Muscle layer of duodenum (tissue), 2 donors: Measurements from ENCODE around the gene PPP5C.
"Not testable (repeated sequence)": the region's sequence is repeated elsewhere in the genome, so short reads cannot be mapped to it uniquely, and the experiment has no call there.

Source experiments
- H3K27ac ChIP-seq: one replicate; pipeline ENCODE4 v1.7.0; 2013; ENCODE audit warnings: mild to moderate bottlenecking, low read length
- H3K27me3 ChIP-seq: one replicate; pipeline ENCODE4 v1.7.0; 2013; ENCODE audit warnings: low read depth, mild to moderate bottlenecking, control low read depth, low read length
- H3K36me3 ChIP-seq, 2 donors: one replicate each; pipeline ENCODE4 v1.7.0; 2013; ENCODE audit warnings: low read length in 2 of 2, control low read depth in 1 of 2, mild to moderate bottlenecking in 1 of 2; ENCODE audit not compliant: insufficient read depth in 2 of 2, control insufficient read depth in 1 of 2
- H3K4me1 ChIP-seq, 2 donors: one replicate each; pipeline ENCODE4 v1.7.0; 2013; ENCODE audit warnings: low read length in 2 of 2, mild to moderate bottlenecking in 2 of 2, control low read depth in 1 of 2, moderate library complexity in 1 of 2; ENCODE audit not compliant: insufficient read depth in 2 of 2, control insufficient read depth in 1 of 2
- H3K4me3 ChIP-seq, 2 donors: one replicate each; pipeline ENCODE4 v1.7.0; 2013; ENCODE audit warnings: low read length in 2 of 2, low read depth in 1 of 2, mild to moderate bottlenecking in 1 of 2
- H3K9me3 ChIP-seq, 2 donors: one replicate each; pipeline ENCODE4 v1.7.0; 2013; ENCODE audit warnings: low read length in 2 of 2, control low read depth in 1 of 2, mild to moderate bottlenecking in 1 of 2; ENCODE audit not compliant: control insufficient read depth in 1 of 2
- donor health status: healthy.

PPP5C gene

DNA sequence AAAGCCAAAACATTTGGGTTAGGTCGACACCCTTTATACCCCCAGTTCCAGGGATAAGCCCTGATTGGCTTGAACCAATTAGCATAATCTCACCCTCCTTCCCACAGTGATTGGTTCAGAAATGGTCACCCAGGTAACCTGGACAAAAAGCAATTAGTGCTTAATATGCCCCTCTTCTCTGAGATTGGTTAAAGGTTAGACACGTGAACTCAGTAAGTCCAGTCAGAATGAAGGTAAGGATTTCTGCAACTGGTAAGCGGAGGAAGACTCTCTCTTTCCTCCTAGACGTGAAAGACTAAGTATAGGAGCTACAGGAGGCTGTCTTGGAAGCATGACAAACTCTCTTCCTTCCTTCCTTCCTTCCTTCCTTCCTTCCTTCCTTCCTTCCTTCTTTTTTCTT lies 83.1 kb downstream of the PPP5C start:
- Histone ChIP-seq H3K36me3 (no peaks in the 10 kb centered on the region), H3K4me1 (peaks cover 0 to 12% of the 10 kb centered on the region in 2 donors), H3K4me3 (no peak overlapping the region), H3K27me3 (peaks cover 4% of the 10 kb centered on the region), H3K27ac (no peak overlapping the region), H3K9me3 (no peaks in the 10 kb centered on the region)

DNA sequence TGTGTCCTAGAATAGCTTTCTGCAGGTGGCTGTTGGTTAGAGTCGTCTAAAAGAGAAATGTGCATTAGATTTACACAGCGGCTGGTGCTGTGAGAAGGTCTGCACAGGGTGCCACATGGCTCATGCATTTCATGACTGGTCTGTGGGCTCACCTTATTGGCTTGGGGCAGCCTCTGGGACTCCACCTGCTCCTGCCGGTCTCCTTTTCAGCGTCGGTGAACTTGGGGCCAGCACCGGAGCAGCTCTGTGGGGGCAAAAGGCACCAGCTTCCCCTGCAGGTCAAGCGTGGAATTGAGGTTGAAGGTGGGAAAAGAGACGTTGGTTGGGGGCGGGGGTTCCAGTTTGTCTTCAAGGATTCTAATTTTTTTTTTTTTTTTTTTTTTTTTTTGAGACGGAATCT lies 84.9 kb downstream of the PPP5C start:
- H3K4me3 ChIP-seq, result no peak overlapping the region
- no peaks in the 10 kb centered on the region for H3K36me3 ChIP-seq
- H3K4me1 ChIP-seq, result peaks cover 0 to 3% of the 10 kb centered on the region in 2 donors
- no peak overlapping the region for H3K27ac ChIP-seq
- H3K9me3 ChIP-seq, result no peaks in the 10 kb centered on the region
- peaks cover 4% of the 10 kb centered on the region for H3K27me3 ChIP-seq

DNA sequence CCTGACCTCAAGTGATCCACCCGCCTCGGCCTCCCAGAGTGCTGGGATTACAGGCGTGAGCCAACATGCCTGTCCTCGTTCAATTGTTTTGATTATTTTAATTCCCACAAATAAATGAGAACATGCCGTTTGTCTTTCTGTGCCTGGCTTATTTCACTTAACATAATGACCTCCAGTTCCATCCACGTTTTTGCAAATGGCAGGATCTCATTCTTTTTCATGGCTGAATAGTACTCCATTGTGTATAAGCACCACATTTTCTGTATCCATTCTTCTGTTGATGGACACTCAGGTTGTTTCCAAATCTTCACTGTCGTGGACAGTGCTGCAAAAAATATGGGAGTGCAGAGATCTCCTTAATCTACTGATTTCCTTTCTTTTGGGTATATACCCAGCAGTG lies 86.6 kb downstream of the PPP5C start:
- H3K4me3 ChIP-seq, H3K4me1 ChIP-seq, H3K36me3 ChIP-seq, H3K9me3 ChIP-seq, H3K27me3 ChIP-seq, H3K27ac ChIP-seq: not testable (repeated sequence)

DNA sequence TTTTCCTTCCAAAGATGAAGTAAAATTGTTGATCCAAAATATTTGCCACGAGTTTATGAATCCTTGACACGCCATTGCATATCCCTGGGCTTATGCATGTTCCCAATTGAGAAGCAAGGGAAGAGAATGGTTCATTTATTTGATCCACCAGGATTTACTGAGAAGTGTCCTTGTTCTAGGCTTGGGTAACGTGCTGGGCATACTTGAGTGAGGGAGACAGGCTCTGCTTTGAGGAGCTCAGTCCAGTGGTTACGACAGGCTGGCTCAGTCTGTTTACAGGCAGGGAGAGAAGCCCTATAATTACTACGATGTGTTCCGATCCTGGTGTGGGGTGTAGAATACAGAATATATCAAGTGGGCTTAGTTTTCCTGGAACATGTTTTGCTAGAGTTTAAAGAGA lies 88.1 kb downstream of the PPP5C start:
- no peaks in the 10 kb centered on the region for H3K4me1 ChIP-seq
- no peaks in the 10 kb centered on the region for H3K27me3 ChIP-seq
- no peak overlapping the region for H3K4me3 ChIP-seq
- no peaks in the 10 kb centered on the region for H3K36me3 ChIP-seq
- no peaks in the 10 kb centered on the region for H3K9me3 ChIP-seq
- H3K27ac ChIP-seq, result no peak overlapping the region

DNA sequence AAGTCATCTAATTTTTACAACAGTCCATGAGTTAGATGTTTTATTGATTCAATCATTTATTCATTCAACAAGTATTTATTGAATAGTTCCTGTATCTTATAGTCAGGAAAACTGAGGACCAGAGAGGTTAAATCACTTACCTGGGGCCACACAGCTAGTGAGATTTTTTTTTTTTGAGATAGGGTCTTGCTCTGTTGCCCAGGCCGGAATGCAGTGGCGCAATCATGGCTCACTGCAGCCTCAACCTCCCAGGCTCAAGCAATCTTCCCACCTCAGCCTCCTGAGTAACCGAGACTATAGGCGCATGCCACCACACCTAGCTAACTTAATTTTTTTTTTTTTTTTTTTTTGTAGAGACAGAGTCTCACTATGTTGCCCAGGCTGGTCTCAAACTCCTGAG lies 88.8 kb downstream of the PPP5C start:
- H3K27me3 ChIP-seq, H3K4me3 ChIP-seq, H3K9me3 ChIP-seq, H3K27ac ChIP-seq, H3K36me3 ChIP-seq, H3K4me1 ChIP-seq: not testable (repeated sequence)
